ENCODE data around the gene AGMAT. TPM values are rescaled to one million over a fixed set of nuclear protein-coding genes. Genes with fewer than 3 reads are reported as not detected.
A peak's percentile ranks its signal among the peaks of the same experiment; 100 is the strongest.

The AGMAT gene
- total and polyA plus RNA-seq, 9 of the 15 experiments (the other 6 are each of a cell fraction or from before 2014, with no cell fraction given), result not detected

DNA sequence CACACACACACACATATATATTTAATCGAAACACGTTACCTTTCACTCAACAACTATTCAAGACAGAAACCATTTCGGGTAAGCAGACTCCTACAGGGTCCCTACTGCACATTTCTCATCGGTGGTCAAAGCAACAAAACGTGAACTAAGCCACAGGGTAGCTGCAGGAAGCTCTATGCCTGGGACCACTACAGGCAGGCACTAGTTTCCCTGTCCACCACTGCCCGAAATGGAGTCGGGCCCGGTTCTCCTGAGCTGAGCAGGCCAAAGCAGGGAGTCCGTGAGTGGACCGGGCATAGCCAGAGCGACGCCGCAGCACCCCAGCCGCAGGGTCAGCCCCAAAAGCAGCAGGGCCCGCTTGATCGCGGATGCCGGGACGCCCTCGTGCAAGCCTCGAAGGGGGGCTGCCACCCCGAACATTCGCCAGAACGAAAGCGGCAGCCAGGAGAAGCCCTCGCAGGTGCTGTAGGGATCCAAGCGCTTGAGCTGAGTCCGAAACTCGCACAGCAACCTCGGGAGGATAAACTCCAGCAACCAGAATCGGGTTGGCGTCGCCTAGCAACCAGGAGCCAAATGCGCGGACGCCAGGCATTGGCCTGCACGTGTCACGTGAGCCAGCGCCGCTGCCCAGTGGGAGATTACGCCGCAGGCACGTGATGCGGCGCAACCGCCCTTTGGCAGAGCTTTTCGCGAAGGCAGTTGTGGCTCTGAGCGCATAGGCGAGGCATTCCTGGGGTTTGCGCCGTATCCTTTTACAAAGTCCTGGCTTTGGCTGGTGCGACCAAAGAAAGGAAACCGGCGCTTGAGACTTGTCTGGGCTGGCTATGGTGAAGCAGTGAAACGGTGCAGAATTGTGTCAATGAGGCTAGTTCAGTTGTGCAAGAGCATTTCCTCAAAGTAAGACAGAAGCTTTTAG, 18.5 kb upstream of the AGMAT start (continued):
- no peak for TF ChIP-seq STAG1 (CRISPR knock-in tag; IDR thresholded peaks at IDR 0.05; ENCODE audit: borderline replicate concordance)
- TF ChIP-seq, protein P1, sequence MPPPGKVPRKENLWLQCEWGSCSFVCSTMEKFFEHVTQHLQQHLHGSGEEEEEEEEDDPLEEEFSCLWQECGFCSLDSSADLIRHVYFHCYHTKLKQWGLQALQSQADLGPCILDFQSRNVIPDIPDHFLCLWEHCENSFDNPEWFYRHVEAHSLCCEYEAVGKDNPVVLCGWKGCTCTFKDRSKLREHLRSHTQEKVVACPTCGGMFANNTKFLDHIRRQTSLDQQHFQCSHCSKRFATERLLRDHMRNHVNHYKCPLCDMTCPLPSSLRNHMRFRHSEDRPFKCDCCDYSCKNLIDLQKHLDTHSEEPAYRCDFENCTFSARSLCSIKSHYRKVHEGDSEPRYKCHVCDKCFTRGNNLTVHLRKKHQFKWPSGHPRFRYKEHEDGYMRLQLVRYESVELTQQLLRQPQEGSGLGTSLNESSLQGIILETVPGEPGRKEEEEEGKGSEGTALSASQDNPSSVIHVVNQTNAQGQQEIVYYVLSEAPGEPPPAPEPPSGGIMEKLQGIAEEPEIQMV (tag; conservative IDR thresholded peaks at IDR 0.05; ENCODE audit: low read depth), result no peak
- TF ChIP-seq, protein P2, sequence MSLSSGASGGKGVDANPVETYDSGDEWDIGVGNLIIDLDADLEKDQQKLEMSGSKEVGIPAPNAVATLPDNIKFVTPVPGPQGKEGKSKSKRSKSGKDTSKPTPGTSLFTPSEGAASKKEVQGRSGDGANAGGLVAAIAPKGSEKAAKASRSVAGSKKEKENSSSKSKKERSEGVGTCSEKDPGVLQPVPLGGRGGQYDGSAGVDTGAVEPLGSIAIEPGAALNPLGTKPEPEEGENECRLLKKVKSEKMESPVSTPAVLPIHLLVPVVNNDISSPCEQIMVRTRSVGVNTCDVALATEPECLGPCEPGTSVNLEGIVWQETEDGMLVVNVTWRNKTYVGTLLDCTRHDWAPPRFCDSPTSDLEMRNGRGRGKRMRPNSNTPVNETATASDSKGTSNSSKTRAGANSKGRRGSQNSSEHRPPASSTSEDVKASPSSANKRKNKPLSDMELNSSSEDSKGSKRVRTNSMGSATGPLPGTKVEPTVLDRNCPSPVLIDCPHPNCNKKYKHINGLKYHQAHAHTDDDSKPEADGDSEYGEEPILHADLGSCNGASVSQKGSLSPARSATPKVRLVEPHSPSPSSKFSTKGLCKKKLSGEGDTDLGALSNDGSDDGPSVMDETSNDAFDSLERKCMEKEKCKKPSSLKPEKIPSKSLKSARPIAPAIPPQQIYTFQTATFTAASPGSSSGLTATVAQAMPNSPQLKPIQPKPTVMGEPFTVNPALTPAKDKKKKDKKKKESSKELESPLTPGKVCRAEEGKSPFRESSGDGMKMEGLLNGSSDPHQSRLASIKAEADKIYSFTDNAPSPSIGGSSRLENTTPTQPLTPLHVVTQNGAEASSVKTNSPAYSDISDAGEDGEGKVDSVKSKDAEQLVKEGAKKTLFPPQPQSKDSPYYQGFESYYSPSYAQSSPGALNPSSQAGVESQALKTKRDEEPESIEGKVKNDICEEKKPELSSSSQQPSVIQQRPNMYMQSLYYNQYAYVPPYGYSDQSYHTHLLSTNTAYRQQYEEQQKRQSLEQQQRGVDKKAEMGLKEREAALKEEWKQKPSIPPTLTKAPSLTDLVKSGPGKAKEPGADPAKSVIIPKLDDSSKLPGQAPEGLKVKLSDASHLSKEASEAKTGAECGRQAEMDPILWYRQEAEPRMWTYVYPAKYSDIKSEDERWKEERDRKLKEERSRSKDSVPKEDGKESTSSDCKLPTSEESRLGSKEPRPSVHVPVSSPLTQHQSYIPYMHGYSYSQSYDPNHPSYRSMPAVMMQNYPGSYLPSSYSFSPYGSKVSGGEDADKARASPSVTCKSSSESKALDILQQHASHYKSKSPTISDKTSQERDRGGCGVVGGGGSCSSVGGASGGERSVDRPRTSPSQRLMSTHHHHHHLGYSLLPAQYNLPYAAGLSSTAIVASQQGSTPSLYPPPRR (CRISPR knock-in tag; IDR thresholded peaks at IDR 0.05; ENCODE audit: borderline replicate concordance), result no peak
- no peak for TF ChIP-seq SAP30 (IDR thresholded peaks at IDR 0.05; ENCODE audit: borderline replicate concordance, insufficient read depth, low read depth, low read length, poor library complexity, severe bottlenecking)
- TF ChIP-seq PYGO2 (tag; IDR thresholded peaks at IDR 0.05), result no peak
- TF ChIP-seq TEAD4 (IDR thresholded peaks at IDR 0.05; ENCODE audit: low read length), result 0 out of 2 replicates have a peak, but pooled peaks have one; percentile 26
- no peak for TF ChIP-seq TEAD4 (CRISPR knock-in tag; IDR thresholded peaks at IDR 0.05; ENCODE audit: borderline replicate concordance)
- TF ChIP-seq, protein P3, sequence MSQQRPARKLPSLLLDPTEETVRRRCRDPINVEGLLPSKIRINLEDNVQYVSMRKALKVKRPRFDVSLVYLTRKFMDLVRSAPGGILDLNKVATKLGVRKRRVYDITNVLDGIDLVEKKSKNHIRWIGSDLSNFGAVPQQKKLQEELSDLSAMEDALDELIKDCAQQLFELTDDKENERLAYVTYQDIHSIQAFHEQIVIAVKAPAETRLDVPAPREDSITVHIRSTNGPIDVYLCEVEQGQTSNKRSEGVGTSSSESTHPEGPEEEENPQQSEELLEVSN (IDR thresholded peaks at IDR 0.05; ENCODE audit: borderline replicate concordance in 1 of 2, extremely low read depth in 1 of 2, insufficient read depth in 1 of 2, insufficient read length in 1 of 2, low read depth in 1 of 2, low read length in 1 of 2, poor library complexity in 1 of 2, severe bottlenecking in 1 of 2), result peak; percentile 96
- no peak for TF ChIP-seq HDAC1 (IDR thresholded peaks at IDR 0.05)
- TF ChIP-seq, protein P4, sequence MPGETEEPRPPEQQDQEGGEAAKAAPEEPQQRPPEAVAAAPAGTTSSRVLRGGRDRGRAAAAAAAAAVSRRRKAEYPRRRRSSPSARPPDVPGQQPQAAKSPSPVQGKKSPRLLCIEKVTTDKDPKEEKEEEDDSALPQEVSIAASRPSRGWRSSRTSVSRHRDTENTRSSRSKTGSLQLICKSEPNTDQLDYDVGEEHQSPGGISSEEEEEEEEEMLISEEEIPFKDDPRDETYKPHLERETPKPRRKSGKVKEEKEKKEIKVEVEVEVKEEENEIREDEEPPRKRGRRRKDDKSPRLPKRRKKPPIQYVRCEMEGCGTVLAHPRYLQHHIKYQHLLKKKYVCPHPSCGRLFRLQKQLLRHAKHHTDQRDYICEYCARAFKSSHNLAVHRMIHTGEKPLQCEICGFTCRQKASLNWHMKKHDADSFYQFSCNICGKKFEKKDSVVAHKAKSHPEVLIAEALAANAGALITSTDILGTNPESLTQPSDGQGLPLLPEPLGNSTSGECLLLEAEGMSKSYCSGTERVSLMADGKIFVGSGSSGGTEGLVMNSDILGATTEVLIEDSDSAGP (CRISPR knock-in tag; IDR thresholded peaks at IDR 0.05), result no peak
- TF ChIP-seq RNF2 (IDR thresholded peaks at IDR 0.05), result 0 out of 2 replicates have a peak, but pooled peaks have one; percentile 58
- TF ChIP-seq, protein P5, sequence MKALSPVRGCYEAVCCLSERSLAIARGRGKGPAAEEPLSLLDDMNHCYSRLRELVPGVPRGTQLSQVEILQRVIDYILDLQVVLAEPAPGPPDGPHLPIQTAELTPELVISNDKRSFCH (CRISPR knock-in tag; IDR thresholded peaks at IDR 0.05), result no peak
- TF ChIP-seq, protein P5 (tag; IDR thresholded peaks at IDR 0.05), result no peak
- TF ChIP-seq TSC22D4 (tag; IDR thresholded peaks at IDR 0.05), result no peak
- no peak for TF ChIP-seq NFIX (CRISPR knock-in tag; IDR thresholded peaks at IDR 0.05; ENCODE audit: low read depth)

Measured in K562 (cell line).